Stimulated activated CD4-positive, alpha-beta T cell treated with anti-CD3 and anti-CD28 coated beads, TNF-alpha, amount 100 ng/mL, for 4 hours (primary cell): ENCODE data around the gene MET.
"Not testable (repeated sequence)": the region's sequence is repeated elsewhere in the genome, so short reads cannot be mapped to it uniquely, and the experiment has no call there.

Experiments used
- DNase-seq, 3 experiments: peaks; one replicate each; pipeline ENCODE4 v3.0.0-alpha.2; 2020; ENCODE audit warnings: low read depth in 3 of 3

Gene MET

GRCh38 chr7:116697761-116698160, 25.8 kb downstream of the MET start:
- DNase-seq: no peak

- no peak for DNase-seq
Observed at GRCh38 chr7:116698396-116698795, 26.4 kb downstream of the MET start.

DNA sequence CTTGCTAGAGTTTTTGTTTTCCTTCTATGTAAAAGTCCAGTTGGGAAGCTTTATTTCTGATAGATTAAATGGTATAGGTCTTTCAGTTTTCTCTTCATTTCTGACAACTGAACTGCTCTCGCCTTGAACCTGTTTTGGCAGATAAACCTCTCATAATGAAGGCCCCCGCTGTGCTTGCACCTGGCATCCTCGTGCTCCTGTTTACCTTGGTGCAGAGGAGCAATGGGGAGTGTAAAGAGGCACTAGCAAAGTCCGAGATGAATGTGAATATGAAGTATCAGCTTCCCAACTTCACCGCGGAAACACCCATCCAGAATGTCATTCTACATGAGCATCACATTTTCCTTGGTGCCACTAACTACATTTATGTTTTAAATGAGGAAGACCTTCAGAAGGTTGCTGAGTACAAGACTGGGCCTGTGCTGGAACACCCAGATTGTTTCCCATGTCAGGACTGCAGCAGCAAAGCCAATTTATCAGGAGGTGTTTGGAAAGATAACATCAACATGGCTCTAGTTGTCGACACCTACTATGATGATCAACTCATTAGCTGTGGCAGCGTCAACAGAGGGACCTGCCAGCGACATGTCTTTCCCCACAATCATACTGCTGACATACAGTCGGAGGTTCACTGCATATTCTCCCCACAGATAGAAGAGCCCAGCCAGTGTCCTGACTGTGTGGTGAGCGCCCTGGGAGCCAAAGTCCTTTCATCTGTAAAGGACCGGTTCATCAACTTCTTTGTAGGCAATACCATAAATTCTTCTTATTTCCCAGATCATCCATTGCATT, 27.1 kb downstream of the MET start:
- DNase-seq: no peak

- DNase-seq: no peak
Observed at GRCh38 chr7:116699722-116700120, 27.7 kb downstream of the MET start.

DNA sequence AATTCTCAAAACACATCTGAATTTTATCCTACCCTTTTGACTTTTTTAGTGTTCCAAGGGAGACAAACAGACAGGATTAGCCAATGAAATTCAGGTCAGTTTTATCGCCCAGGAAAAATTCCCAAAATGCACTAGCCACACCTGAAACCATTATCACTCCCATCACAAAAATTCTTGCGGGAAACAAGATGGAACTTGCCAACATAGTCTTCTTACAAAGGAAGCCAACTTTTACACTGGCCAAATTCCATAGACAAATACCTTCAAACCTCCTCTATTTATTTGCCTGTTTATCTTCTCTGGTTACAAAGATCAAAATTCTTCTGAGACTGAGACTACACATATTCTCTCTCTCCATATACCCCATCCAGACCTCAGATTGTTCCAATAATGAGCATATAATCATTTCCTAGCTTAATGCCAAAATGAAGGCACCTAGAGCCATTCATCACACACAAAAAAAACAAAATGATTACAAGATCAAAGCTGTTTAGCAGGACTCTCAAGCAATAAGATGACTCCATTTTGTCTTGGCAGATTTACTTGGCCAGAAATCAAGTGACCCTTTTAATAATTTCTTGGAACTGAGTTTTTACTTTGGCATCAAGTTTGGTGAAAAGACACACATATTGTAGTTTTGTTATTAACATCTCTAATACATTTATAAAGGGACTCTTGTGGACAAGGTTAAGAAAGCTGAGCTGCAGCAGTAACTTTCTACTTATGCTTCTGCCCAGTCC, 30.2 kb downstream of the MET start:
- DNase-seq: no peak

DNA sequence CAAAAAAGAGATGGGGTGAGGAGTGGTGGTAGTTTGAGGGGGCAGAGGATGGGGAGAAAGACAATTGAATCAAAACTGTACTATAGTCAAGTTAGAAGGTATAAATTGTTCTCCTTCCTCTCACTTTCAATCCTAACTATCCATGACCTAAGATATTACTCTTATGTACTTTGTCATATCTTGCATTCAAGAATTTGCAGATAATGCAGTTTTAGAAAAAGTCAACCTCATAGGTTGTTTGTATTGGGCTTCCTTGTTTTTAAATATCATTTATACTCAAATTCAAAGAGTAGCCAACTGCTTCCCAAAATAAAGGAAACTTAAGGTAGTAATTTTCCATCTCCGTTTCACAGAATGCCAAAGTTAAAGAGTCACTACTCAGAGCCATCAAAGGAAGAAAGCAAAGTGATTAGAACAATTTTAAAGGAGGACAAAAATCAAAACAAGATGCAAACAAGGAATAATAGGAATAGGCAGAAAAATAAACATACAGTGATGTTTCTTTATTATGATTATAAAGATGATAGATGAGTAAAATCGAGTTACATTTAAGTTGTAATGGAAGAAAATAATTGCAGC, 32.7 kb downstream of the MET start:
- no peak for DNase-seq

- DNase-seq: no peak
Observed at GRCh38 chr7:116705419-116705818, 33.4 kb downstream of the MET start.

DNA sequence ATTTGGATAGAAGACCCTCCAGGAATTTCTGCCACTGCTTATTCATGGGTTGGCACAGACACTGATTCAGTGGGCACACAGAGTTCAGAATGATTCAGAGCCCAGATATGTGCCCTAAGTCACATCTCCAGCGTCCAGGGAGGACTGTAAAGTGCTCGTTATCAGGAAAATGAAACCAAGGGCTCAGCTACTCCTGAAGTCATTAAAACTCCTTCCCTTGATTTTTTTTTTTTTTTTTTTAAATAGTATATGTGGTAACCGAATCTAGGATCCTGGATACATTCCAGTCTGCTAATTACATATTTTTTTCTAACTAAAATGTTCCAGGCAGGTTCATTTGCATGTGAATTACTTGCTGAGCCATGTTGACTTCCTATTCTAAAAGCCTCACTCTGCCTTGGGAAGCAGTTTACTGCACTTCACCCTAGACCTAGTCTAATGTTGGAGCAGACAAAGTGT, 34.7 kb downstream of the MET start:
- no peak for DNase-seq

DNA sequence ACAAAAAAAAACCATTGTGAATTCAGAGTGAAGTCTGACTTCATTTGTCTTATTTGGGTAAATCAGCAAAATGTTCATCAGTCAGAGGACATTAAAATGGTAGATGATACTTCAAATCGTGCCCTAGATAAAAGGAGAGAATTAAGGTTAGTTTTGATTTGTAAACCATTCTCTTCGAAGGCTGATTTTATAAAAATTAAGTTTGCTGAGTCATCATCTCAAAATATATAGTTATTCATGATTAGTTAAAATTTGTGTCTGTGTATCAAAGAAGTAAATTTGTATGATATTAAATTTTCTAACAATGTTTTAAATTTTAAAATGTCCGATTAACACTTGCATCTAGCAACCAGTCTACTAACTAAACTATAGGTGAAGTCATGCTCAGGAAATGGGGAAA, 35.3 kb downstream of the MET start:
- DNase-seq: no peak

DNA sequence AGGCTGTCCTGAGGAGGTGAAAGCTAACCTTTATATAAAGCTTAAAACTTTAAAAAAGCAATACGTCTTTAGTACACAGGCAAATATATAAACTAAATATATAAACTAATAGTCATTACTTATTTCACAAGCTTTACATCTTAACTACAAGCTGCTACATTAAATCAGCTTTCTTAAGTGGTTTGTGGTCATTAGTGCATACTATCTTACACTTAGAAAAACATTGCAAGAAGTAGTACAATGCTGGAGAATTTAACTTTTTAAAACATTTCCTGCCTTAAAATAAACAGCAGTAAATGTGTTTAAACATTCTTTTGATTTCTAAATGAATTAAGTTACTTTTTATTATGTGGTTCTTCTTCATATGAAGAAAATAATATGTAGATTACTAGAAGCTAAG, 36.3 kb downstream of the MET start:
- no peak for DNase-seq

- no peak for DNase-seq
Observed at GRCh38 chr7:116708861-116709260, 36.9 kb downstream of the MET start.

GRCh38 chr7:116709336-116709735, 37.3 kb downstream of the MET start:
- no peak for DNase-seq

DNA sequence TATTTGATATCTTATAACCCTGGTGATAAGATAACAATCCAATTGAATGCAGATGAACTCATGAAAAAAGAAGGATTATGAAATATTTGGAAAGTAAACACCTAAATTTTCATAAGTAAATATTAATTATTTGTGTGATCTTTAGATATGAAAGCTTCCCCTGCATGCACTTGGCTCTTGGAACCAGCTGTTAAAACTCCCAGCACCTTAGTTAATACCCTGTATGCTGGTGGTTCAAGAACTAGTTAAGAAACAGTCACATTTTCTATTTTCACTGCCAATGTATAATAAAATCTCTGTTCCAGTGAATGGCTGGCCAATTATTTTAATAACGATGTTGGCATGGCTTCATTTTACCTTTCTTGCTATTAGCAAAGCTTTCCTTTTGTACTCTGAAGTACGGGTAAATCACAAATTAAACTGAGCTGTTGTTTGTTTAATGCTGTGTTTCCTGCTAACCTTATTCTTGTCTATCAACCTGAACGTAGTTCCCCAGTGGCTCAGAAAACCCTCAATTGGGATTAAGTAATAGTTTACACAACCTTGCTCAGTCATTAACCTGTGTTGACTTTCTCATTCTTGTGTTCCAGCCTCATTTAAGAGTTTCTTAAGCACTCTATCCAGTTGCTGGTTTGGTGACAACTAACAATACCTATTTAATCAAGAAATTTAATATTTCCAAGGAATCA, 38.9 kb downstream of the MET start:
- DNase-seq: no peak

GRCh38 chr7:116711790-116712189, 39.8 kb downstream of the MET start:
- no peak for DNase-seq

DNA sequence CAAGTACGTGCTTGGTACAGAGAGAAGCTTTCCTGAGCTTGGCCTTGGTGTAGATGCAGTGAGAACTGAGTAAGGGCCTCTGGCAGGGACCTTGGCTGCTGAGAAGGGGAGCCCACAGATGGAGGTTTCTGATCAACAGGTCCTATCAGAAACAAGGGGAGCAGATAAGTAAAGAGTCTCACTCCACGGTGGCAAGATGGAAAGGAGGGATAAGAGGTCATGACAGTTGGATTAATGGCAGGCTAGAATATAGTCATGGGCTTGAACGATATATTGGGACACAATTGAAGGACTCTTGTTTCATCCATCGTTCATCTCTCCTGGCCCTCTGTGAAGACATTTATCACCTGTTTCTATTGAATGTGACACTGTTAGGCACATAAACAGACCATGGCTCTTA, 41.5 kb downstream of the MET start:
- DNase-seq: no peak

GRCh38 chr7:116713918-116714317, 41.9 kb downstream of the MET start:
- DNase-seq: no peak

DNA sequence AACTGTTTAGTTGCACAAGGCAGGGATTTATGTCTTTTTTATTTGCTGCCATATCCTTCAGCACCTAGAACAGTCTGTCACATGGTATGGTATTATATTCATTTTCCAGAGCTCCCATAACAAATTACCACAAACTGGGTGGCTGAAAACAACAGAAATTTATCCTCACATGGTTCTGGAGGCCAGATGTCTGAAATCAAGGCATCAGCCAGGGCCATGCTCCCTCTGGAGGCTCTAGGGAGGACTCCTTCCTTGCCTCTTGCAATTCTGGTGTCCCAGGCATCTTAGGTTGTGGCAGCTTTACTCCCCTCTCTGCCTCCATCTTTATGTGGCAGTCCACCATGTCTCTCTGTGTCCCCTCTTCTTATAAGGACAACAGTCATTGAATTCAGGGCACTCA, 43.1 kb downstream of the MET start:
- DNase-seq: no peak

DNA sequence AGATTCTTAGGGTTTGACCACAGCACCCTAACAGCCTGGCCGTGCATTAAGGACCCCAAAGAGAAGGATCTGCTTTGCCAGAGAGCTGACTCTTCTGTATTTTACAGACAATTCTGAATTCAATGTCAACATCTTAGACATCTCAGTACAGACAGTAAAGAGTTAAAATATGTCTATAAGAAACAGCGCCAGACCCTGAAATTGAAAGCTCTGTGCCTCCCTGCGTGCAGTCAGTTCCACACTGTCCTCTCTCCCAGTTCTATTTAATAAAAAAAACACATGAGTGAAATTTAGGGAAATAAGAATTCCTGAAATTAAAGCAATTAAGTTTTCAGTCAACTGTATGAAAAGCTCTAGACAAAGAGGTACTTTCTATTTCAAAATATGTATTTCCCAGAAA, 45.1 kb downstream of the MET start:
- no peak for DNase-seq

DNA sequence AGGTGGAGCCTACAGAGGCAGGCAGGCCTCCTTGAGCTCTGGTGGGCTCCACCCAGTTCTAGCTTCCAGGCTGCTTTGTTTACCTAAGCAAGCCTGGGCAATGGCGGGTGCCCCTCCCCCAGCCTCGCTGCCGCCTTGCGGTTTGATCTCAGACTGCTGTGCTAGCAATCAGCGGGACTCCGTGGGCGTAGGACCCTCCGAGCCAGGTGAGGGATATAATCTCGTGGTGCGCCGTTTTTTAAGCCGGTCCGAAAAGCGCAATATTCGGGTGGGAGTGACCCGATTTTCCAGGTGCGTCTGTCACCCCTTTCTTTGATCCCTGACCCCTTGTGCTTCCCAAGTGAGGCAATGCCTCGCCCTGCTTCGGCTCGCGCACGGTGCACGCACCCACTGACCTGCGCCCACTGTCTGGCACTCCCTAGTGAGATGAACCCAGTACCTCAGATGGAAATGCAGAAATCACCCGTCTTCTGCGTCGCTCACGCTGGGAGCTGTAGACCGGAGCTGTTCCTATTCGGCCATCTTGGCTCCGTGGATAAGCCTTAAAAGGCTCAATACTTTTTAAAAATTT, 52.0 kb downstream of the MET start:
- not testable (repeated sequence) for DNase-seq

DNA sequence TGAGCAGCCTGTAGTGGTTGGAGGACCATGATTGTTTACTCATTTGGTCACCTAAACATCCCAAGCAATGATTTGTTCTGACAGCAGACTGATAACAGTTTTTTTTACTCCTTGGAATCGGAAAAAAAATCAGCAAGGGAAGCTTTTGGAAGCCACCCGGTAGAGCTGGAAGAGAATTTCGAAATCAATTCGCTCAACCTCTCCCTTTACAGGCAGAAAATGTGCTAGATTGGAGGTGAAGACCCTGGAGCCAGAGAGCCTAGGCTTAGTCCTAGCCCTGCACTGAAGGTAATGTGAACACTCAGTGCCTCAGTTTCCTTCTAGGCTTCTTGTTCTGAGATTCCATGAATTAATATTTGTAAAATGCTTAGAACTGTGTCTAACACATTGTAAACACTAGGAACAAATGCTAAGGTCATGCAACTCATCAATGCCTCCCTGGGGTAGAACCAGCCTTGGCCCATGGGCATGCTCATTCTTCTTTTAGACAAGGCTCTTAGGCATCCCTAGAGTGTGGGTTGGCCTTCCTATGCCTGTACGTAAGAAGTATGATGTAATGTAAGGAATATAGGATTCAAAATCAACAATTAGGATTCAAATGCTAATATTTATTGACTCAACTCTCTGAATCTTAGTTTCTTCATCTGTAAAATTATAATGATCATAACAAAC, 52.7 kb downstream of the MET start:
- DNase-seq: no peak

DNA sequence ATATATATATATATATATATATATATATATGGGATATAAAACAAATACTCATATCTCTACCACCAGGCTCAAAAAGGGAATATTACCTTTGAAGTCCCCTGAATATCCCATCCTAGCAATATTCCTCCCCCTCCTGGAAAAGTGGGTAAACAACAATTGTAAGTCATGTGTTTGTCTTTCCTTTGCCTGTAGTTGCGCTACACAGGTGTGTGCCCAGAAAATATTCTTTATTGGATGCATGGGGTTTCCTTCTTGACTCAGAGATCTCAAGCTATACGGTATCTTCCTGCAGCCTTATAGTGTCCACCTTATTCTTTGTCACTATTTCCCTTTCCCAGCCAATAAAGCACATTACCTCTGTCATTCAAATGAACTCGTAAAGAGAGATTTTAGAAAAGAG, 54.2 kb downstream of the MET start:
- no peak for DNase-seq
